GM10847 (cell line): Measurements from ENCODE around the gene FRMPD3.

ENCODE experiments used
- POLR2A ChIP-seq: IDR thresholded peaks from 2 replicates; pipeline ENCODE4 v1.6.1; 2011; ENCODE audit not compliant: insufficient read length; ENCODE audit errors: extremely low read depth

Gene FRMPD3

GRCh38 chrX:107448998-107449835 lies at the start of gene FRMPD3:
TSS of gene FRMPD3 (plus strand) at chrX:107449652. CDS start at chrX:107526589, 76,937 bp downstream.
- no peak for TF ChIP-seq POLR2A

GRCh38 chrX:107420571-107420970 lies 28.9 kb upstream of the FRMPD3 start:
- TF ChIP-seq POLR2A, result no peak

GRCh38 chrX:107421337-107421861 lies 28.1 kb upstream of the FRMPD3 start:
- no peak for TF ChIP-seq POLR2A

GRCh38 chrX:107429090-107429489 lies 20.4 kb upstream of the FRMPD3 start:
- TF ChIP-seq POLR2A, result no peak

- no peak for TF ChIP-seq POLR2A
Measured at GRCh38 chrX:107440187-107440586, 9.3 kb upstream of the FRMPD3 start.

GRCh38 chrX:107440692-107441091 lies 8.8 kb upstream of the FRMPD3 start:
- no peak for TF ChIP-seq POLR2A

- TF ChIP-seq POLR2A, result no peak
Measured at GRCh38 chrX:107442914-107443527, 6.4 kb upstream of the FRMPD3 start.

GRCh38 chrX:107445146-107445545 lies 4.3 kb upstream of the FRMPD3 start:
- no peak for TF ChIP-seq POLR2A

- no peak for TF ChIP-seq POLR2A
Measured at GRCh38 chrX:107445631-107446030, 3.8 kb upstream of the FRMPD3 start.

GRCh38 chrX:107447642-107448041 lies 1.8 kb upstream of the FRMPD3 start:
- TF ChIP-seq POLR2A, result no peak

GRCh38 chrX:107448625-107448997 lies 841 bp upstream of the FRMPD3 start:
- TF ChIP-seq POLR2A, result no peak

- no peak for TF ChIP-seq POLR2A
Measured at GRCh38 chrX:107450823-107451509, 1.5 kb downstream of the FRMPD3 start.

- no peak for TF ChIP-seq POLR2A
Measured at GRCh38 chrX:107451731-107452130, 2.3 kb downstream of the FRMPD3 start.

GRCh38 chrX:107452581-107452980 lies 3.1 kb downstream of the FRMPD3 start:
- TF ChIP-seq POLR2A, result no peak

- no peak for TF ChIP-seq POLR2A
Measured at GRCh38 chrX:107454302-107454701, 4.8 kb downstream of the FRMPD3 start.

- no peak for TF ChIP-seq POLR2A
Measured at GRCh38 chrX:107457289-107457688, 7.8 kb downstream of the FRMPD3 start.
